ENCODE data around the gene IPCEF1.
"Not testable (repeated sequence)": the region's sequence is repeated elsewhere in the genome, so short reads cannot be mapped to it uniquely, and the experiment has no call there.

IPCEF1 gene

DNA sequence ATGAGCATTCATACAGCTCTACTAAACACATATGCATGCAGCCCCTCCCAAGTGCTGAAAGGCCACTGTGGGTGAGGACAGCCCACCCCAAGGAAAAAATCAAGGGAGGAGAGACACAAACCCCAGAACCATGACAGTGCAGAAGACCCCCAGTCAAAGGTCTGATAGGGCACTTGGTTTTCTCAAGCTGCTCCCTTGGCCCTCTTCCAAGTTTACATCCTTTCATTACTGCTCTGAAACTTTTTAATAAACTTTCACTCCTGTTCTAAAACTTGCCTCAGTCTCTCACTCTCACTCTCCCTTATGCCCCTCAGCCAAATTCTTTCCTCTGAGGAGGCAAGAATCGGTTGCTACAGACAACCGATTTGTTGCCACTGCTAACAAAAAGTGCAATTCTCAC, 24.9 kb downstream of the IPCEF1 start:
- DNase-seq (ENCODE audit: low spot score): no peak

DNA sequence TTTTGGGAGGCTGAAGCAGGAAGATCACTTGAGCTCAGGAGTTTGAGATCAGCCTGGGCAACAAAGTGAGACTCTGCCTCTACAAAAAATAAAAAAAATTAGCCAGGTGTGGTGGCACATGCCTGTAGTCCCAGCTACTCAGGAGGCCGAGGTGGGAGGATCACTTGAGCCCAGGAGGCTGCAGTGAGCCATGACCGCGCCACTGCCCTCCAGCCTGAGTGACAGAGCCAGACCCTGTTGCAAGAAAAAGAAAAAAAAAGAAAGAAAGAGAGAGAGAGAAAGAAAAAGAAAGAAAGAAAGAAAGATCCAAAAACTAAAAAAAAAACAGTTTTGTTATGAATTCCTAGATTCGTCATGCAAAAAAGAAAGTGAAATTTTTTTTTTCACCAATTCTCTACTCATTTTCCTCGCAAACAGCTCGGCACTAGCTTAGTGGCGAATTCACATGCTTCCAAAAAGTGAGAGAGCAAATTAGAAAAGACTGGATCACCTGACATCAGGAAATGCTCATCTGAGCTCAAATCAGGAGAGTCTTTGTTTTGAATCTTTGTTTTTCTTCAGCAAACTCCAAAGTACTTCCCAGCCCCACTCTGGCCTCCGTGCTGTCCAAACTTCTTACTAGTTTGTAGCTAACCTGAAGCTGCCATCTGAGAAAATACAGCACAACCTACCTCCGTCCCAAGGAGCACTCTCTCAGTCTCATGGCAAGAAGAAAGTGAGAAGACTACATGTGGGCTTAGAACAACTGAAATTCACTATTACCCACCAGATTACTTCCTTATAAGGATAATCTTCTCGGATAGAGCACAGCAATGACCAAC, 27.0 kb downstream of the IPCEF1 start:
- DNase-seq (ENCODE audit: low spot score): no peak

DNA sequence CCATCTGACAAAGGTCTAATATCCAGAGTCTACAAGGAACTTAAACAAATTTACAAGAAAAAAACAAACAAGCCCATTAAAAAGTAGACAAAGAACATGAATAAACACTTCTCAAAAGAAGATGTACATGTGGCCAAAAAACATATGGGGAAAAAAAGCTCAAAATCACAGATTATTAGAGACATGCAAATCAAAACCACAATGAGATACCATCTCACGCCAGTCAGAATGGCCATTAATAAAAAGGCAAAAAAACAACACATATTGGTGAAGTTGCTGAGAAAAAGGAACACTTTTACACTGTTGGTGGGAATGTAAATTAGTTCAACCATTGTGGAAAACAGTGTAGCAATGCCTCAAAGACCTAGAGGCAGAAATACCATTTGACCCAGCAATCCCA, 29.3 kb downstream of the IPCEF1 start:
- DNase-seq (ENCODE audit: low spot score): not testable (repeated sequence)

DNA sequence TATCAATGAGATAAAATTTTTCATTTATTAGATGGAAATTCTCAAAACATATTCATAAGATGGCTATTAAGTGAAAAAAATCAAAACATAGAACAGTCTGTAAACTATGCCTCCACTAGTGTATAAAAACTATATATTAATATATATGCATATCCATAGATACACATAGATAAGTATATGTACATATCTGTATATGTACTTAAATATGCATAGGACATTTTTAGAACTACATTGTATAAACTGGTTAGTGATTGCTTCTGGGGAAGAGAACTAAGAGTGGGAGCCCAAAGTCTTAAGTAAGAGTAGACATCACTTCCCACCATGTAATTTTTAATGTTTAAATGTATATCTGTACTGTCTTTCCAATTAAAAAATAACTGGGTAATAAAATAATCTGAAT, 31.5 kb downstream of the IPCEF1 start:
- DNase-seq (ENCODE audit: low spot score): no peak

DNA sequence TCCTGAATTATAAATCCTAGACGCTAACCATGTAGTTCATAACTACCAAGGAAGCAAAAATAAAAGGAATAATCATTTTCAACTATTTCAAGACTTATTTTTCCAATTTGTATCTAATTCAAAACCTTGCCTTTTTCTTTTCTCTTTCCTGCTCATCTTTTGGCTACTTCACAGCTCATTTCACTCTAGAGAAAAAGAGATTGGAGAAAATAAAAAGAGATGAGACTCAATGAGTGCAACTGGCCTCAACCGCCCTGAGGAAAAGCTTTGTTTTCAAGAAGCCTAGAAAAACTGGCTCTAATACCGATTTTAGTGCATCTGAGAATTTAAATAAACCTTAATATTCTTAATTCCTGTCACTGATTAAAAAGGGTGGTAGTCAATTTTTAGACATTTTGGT, 36.4 kb downstream of the IPCEF1 start:
- no peak for DNase-seq (ENCODE audit: low spot score)

DNA sequence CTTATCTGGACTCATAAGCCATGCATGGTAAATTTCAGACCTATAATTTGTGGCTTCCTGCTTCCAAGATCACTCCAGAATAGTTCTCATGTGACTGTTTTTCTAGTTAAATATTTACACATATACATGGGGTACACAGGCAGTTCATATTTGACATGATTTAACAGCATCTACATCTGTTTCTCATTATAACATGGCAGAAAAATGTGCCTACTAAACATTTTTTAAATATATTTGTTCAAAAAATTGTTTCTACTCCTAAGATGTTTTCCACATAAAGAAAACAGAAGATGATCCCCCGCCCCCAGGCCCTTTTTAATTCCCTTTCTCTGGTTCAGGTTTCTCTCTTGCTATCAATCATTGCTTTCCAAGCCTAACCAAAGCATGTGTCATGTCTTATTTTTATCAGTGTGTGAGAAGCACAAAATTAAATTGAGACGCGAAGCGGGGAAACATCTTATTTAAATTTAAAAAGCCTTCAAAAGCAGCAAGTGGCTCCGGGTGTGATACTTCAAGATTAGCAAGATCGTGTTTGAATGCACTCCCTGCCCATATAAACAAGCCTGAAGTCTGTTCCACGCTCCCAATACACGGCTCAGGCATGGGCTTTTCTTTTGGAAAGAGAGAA, 37.3 kb downstream of the IPCEF1 start:
- no peak for DNase-seq (ENCODE audit: low spot score)

DNA sequence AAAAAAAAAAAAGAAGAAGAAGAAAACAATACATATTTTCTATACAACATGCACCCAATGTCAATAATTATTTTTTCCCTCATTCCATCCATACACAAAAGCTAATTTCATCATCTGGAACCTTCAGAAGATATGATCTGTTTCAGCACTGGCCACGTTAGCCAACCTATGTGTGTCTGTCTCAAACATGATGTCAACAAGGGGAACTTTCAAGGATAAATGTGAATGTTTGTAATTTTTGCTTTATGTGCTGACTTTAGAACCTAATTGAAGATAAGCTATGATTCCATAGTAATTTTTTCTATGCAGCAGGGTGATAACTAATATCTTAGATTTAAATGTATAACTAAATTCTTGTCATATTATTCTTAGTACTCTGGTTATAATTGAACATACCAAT, 37.9 kb downstream of the IPCEF1 start:
- no peak for DNase-seq (ENCODE audit: low spot score)

DNA sequence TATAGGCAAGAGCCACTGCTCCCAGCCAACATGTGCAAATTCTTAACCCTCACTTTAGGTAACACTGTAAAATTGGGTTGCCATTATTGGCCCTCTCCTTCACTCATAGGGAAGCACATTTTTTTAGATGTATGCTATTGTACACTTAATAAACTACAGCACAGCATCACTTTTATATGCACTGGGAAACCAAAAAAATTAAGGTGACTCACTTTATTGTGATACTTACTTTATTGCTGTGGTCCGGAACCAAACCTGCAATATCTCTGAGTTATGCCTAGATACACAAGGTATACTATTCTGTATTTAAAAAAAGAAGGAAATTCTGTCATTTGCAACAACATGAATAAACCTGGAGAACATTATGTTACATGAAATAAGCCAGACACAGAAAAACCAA, 40.5 kb downstream of the IPCEF1 start:
- no peak for DNase-seq (ENCODE audit: low spot score)

DNA sequence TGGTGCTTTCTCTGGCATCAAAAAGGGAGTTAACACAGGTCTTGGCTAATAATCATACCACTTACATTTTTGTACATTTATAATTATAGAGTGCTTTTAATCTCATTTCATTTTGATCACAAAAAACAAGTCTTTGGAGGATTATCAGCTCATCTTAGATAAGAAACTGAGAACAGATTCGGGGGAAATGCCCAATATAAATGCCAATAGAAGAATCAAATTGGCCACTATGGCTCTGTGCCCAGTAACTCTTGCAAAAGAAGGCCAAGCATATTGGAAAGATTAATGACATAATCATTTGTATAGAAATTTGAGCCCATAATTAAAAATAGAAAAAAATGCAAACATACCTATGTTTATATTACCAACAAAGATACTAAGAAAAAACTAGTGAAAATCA, 42.5 kb downstream of the IPCEF1 start:
- no peak for DNase-seq (ENCODE audit: low spot score)

DNA sequence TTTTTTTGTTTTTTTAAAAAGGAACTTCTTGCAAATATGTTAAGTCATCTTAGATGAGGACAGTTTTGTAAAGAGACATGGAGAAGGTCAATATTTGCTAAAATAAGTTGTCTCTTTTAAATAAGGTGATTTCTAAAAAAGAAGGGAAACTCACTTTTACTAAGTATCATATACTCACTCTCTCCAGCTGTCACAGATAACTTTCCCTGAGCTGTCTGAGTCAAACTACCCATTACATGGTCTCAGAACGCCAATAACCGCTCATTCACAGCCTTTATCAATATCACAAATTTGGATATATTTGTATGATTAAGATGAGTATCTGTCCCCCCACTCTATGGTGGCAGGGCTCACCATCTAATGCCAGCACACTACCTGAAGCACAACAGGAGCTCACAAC, 47.6 kb downstream of the IPCEF1 start:
- DNase-seq (ENCODE audit: low spot score): no peak

DNA sequence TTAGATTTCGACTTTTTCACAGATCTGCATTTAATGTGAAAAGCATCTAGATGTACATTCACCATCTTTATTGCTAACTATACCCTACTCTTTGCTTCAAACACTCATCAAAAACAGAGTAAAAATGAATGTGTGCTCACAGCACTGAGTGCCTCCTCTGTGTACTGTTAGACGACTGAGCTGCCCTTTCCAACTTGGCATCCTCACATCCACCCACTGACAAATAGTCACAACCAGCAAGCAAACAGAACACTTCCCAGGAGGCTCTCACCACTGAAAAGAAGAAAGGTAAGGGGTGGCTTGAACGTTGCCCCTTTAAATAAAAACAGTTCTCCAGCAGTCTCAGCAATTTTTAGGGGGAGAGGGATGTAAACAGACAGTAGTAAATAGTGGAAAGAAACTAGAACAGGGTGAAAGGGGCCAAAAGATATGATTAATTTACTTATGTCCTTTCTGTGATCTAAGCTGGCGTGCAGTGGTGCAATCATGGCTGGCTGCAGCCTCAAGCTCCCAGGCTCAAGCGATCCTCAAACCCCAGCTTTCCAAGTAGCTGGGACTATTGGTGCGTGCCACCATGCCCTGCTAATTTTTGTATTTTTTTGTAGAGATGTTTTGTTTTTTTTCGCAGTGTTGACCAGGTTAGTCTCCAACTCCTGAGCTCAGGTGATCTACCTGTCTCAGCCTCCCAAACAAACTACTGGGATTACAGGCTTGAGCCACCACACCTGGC, 48.7 kb downstream of the IPCEF1 start:
- DNase-seq (ENCODE audit: low spot score): no peak

DNA sequence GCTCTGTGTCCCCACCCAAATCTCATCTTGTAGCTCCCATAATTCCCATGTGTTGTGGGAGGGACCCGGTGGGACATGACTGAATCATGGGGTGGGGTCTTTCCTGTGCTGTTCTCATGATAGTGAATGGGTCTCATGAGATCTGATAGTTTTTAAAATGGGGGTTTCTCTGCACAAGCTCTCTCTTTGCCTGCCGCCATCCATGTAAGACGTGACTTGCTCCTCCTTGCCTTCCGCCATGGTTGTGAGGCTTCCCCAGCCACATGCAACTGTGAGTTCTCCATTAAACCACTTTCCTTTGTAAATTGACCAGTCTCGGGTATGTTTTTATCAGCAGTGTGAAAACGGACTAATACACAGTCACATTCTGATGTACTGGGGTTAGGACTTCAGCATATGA, 49.5 kb downstream of the IPCEF1 start:
- not testable (repeated sequence) for DNase-seq (ENCODE audit: low spot score)

DNA sequence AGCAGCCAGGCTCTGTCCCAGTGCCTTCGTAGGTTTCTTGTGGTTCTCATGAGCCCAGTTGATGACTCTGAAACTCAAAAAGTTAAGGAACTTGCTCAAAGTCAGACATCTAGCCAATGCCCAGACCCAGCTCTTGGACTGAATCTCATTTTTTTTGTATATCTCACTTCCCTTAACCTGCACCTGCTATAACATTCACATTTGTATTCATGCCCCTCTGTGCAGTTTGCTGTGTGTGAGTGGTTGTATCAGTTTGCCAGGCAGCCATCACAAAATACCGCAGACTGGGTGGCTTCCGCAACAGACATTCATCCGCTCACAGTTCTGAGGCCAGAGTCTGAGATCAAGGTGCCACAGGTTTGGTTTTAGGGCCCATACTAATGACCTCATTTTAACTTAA, 49.9 kb downstream of the IPCEF1 start:
- DNase-seq (ENCODE audit: low spot score): no peak

DNA sequence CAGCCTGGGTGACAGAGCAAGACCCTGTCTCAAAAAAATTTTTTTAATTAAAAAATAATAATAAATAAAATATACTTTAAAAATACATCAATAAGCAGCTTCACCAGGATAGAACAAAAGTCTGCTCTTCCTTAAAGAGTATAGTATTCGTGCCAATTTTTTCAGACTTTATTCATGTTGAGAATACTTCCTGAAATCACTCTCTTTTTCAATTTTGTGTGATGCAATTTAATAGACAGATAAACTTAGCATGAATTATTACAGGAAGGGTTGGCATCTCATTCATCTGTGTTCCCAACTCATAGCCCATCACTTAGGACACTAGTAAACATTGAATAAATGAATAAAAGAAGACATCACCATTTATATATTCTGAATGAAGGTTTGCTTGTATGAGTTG, 52.4 kb downstream of the IPCEF1 start:
- no peak for DNase-seq (ENCODE audit: low spot score)

DNA sequence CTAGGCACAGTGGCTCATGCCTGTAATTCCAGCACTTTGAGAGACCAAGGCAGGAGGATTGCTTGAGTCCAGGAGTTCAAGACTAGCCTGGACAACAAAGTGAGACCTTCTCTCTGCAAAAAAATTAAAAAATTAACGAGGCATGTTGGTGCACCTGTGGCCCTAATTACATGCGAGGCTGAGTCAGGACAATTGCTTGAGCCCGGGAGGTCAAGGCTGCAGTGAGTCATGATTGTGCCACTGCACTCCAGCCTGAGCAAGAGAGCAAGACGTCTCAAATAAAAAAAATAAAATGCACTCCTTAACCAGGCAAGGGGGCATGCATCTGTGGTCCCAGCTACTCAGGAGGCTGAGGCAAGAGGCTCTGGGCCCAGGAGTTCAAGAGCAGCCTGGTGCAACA, 53.0 kb downstream of the IPCEF1 start:
- DNase-seq (ENCODE audit: low spot score): not testable (repeated sequence)

DNA sequence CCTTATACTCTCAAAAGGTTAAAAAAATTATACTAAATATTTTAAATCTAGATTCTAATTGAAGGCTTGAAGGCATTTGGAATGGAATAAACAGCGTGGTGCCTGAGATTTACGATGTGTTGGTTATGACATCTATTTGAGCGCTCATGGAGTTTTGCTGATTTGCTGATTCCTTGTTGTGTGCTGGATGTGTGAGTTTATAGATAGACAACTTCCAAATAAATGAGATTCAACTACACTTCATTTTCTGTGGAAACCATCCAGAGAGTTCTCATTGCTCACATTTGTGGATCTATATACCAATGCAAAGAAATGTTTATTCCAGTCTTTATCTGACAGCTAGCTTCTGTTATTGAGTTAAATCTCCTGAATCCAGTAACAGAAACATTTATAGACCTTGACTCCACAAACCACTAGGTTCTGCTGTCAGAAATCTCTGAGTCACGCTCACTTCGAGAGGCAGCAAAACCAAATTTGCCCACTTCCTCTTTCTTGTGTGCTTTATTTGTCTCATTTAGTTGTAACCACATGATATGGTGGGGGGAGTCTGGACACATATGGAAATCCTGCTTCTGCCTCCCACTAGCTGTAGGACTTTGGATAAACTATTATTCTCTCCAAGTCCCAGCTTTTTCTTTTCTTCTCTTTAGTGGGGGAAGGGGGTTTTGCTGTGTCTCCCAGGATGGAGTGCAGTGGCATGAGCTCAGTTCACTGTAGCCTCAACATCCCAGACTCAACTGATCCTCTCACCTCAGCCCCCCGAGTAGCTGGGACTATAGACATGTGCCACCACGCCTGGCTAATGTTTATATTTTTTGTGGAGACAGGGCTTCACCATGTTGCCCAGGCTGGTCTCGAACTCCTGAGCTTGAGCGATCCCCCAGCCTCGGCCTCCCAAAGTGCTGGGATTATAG, 54.5 kb downstream of the IPCEF1 start:
- no peak for DNase-seq (ENCODE audit: low spot score)

DNA sequence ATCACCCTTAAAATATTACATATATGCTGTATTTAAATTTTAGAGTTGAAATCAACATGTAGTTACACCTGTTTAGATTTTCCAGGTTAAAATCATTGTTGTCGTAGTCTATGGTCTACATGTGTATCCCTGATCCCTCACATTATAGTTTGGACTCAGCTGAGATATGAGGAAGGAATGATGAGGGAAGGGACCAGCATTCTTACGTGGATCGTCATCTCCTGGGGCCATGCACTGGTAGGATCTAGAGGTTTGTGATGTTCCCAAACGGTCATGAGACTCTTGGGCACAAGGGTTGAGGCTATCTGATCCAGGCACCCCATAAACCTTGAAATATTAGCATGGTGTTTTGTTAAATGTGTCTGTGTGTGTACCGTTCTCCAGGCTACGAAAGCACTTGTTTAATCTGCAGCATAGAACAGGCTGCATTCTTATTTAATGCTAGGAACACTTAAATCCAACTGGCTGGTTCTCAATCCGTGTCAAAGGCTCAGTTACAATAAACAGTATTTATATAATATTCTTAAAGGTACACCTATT, 55.4 kb downstream of the IPCEF1 start:
- DNase-seq (ENCODE audit: low spot score): no peak

DNA sequence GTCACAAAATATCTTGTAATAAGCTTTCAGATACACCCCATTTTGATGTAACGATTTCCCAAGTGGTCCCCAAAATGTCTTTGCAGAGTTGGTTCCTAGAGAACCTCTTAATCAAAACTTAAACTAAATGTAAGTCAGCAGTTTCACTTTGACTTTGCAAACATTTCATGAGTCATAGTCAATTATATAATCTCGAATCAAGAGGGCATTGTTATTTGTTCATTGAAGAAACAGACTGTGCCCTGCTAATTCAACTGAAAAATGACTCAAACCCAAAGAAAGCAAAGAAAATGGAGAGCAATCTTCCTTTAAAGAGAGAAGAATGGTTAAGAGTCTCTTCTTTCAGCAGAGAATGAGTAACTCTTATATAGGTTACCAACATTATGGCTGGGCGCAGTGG, 58.3 kb downstream of the IPCEF1 start:
- no peak for DNase-seq (ENCODE audit: low spot score)

DNA sequence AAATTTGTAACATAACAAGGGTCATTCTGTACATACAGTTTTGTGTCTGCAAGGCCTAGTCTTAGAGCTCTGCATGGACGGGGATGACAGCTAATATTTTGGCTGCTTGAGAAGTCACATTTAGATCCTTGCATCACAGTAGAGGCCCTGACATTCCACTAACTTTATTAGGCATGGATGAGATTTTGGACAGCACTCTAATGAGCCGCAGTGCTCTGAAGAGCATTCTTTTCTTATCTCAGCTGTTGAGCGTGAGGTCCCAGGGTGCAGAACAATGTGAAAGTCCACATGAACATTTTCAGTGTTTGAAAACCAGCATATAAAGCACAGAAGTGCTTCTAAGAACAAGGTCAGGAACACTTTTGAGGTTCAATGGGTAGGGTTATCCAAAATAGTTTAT, 58.9 kb downstream of the IPCEF1 start:
- no peak for DNase-seq (ENCODE audit: low spot score)

DNA sequence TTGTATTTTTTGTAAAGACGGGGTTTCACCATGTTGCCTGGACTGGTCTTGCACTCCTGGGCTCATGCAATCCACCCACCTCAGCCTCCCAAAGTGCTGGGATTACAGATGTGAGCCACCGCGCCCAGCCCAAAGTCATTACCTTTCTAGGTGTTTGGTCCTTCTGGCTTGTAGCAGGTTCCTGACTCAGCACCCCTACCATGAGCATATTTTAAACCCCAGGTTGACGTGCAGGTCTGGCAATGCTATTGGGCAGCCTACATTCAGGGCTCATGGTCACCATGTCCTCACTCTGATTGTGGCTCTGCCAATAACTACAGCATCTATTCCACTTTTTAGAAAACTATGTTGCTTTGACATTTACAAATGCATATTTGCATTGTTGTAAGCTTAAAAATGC, 59.4 kb downstream of the IPCEF1 start:
- no peak for DNase-seq (ENCODE audit: low spot score)

DNA sequence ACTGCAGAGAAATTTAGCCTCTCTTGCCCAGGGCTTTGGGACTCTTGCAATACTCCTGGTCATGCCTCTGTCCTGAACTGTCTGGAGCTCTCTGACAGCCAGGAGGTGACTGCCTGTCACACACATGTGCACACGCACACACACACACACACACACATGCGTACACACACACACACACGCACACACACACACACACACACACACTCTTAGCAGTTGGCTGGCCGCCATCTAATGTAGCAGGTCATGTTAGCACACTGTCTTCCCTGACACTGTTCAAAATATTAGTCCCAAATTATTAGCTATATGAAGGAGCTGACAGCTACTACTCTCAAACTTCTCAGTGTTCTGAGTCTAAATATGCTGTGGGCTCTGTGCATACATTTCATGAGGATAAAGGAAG, 60.9 kb downstream of the IPCEF1 start:
- DNase-seq (ENCODE audit: low spot score): no peak

Measured in LoVo (cell line).